ENCODE measurements around the gene GPC3.

GRCh38 chrX:133868682-133869081 lies 116.7 kb downstream of the GPC3 start:
- TF ChIP-seq, protein P1, sequence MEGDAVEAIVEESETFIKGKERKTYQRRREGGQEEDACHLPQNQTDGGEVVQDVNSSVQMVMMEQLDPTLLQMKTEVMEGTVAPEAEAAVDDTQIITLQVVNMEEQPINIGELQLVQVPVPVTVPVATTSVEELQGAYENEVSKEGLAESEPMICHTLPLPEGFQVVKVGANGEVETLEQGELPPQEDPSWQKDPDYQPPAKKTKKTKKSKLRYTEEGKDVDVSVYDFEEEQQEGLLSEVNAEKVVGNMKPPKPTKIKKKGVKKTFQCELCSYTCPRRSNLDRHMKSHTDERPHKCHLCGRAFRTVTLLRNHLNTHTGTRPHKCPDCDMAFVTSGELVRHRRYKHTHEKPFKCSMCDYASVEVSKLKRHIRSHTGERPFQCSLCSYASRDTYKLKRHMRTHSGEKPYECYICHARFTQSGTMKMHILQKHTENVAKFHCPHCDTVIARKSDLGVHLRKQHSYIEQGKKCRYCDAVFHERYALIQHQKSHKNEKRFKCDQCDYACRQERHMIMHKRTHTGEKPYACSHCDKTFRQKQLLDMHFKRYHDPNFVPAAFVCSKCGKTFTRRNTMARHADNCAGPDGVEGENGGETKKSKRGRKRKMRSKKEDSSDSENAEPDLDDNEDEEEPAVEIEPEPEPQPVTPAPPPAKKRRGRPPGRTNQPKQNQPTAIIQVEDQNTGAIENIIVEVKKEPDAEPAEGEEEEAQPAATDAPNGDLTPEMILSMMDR (IDR thresholded peaks at IDR 0.05): no peak
- no peak for TF ChIP-seq EP300 (IDR thresholded peaks at IDR 0.05)
- TF ChIP-seq POLR2AphosphoS5 (IDR thresholded peaks at IDR 0.05): no peak
- TF ChIP-seq POLR2A (IDR thresholded peaks at IDR 0.05; ENCODE audit: low read depth): no peak

Measured in esophagus muscularis mucosa (tissue), 4 donors.